ENCODE results near the gene PSMC4. TPM values are rescaled to one million over a fixed set of nuclear protein-coding genes. Genes with fewer than 3 reads are reported as not detected.

Gene PSMC4
- total RNA-seq, 2 experiments from 2014 or later, result 79.7 to 82.1 TPM

- peaks cover 67% of the 10 kb centered on the region for H3K4me1 Mint-ChIP-seq (ENCODE audit: low read depth)
- peaks cover 4% of the 10 kb centered on the region for H3K36me3 Mint-ChIP-seq (ENCODE audit: low read depth)
- H3K27ac Mint-ChIP-seq, result peak overlapping the region; percentile 48
- peaks cover 11% of the 10 kb centered on the region for H3K9me3 Mint-ChIP-seq
- no peak overlapping the region for H3K4me3 Mint-ChIP-seq
- CTCF ChIA-PET, result interaction anchor here (0.6 to 2.5 kb wide), 3 partner anchors 22 to 126 kb away, joined by 3 to 16 read pairs (median 5); partner anchors contain the start of gene PSMC4
- no peak for DNase-seq
- intact Hi-C loops (cut with micrococcal nuclease), result loop anchor here (2.0 kb wide), 1 partner anchor 17 kb away; no protein-coding TSS in a partner anchor
- H3K27me3 Mint-ChIP-seq (ENCODE audit: low read depth), result no peaks in the 10 kb centered on the region
Measured at GRCh38 chr19:39936020-39936419, 34.9 kb upstream of the PSMC4 start.

GRCh38 chr19:39936622-39937021, 34.3 kb upstream of the PSMC4 start:
- Mint-ChIP-seq H3K36me3 (ENCODE audit: low read depth) (peaks cover 4% of the 10 kb centered on the region), H3K4me1 (ENCODE audit: low read depth) (peaks cover 70% of the 10 kb centered on the region), H3K27me3 (ENCODE audit: low read depth) (no peaks in the 10 kb centered on the region), H3K9me3 (peaks cover 11% of the 10 kb centered on the region), H3K27ac (peak overlapping the region; percentile 57), H3K4me3 (no peak overlapping the region)
- CTCF ChIA-PET, result interaction anchor here (1.0 to 2.5 kb wide), 3 partner anchors 23 to 34 kb away, joined by 3 to 16 read pairs (median 5); partner anchors contain the start of gene PSMC4
- intact Hi-C loops (cut with micrococcal nuclease), result loop anchor here (1.0 to 2.0 kb wide), 2 partner anchors 16 to 35 kb away; partner anchors contain the start of gene PSMC4
- DNase-seq, result no peak

GRCh38 chr19:39937094-39937720, 33.8 kb upstream of the PSMC4 start:
- H3K36me3 Mint-ChIP-seq (ENCODE audit: low read depth), result peaks cover 4% of the 10 kb centered on the region
- intact Hi-C loops (cut with micrococcal nuclease), result loop anchor here (1.0 to 2.0 kb wide), 2 partner anchors 16 to 34 kb away; partner anchors contain the start of gene PSMC4
- peak; percentile 73 for DNase-seq
- CTCF ChIA-PET, result interaction anchor here (1.0 to 2.5 kb wide), 2 partner anchors 31 to 33 kb away, joined by 3 to 16 read pairs; partner anchors contain the start of gene PSMC4
- H3K27ac Mint-ChIP-seq, result peak overlapping the region; percentile 57
- H3K27me3 Mint-ChIP-seq (ENCODE audit: low read depth), result no peaks in the 10 kb centered on the region
- H3K4me3 Mint-ChIP-seq, result no peak overlapping the region
- H3K9me3 Mint-ChIP-seq, result peaks cover 11% of the 10 kb centered on the region
- peaks cover 76% of the 10 kb centered on the region for H3K4me1 Mint-ChIP-seq (ENCODE audit: low read depth)

GRCh38 chr19:39937787-39938186, 33.2 kb upstream of the PSMC4 start:
- Mint-ChIP-seq H3K27me3 (ENCODE audit: low read depth) (no peaks in the 10 kb centered on the region), H3K27ac (no peak overlapping the region), H3K36me3 (ENCODE audit: low read depth) (peaks cover 4% of the 10 kb centered on the region), H3K4me3 (no peak overlapping the region), H3K4me1 (ENCODE audit: low read depth) (peaks cover 78% of the 10 kb centered on the region), H3K9me3 (peaks cover 11% of the 10 kb centered on the region)
- CTCF ChIA-PET, result interaction anchor here (0.6 to 1.3 kb wide), 2 partner anchors 9 to 33 kb away, joined by 3 to 5 read pairs; partner anchors contain the start of gene PSMC4
- intact Hi-C loops (cut with micrococcal nuclease), result loop anchor here (1.0 to 2.0 kb wide), 2 partner anchors 15 to 34 kb away; partner anchors contain the start of gene PSMC4
- no peak for DNase-seq

- Mint-ChIP-seq H3K4me1 (ENCODE audit: low read depth) (peaks cover 80% of the 10 kb centered on the region), H3K36me3 (ENCODE audit: low read depth) (peaks cover 7% of the 10 kb centered on the region), H3K4me3 (no peak overlapping the region), H3K9me3 (peaks cover 11% of the 10 kb centered on the region), H3K27me3 (ENCODE audit: low read depth) (no peaks in the 10 kb centered on the region), H3K27ac (no peak overlapping the region)
- no peak for DNase-seq
- CTCF ChIA-PET, result interaction anchor here (1.0 to 3.3 kb wide), 2 partner anchors 9 to 31 kb away, joined by 5 to 22 read pairs; partner anchors contain the start of gene PSMC4
- intact Hi-C loops (cut with micrococcal nuclease), result no loop called here
Measured at GRCh38 chr19:39939556-39939955, 31.4 kb upstream of the PSMC4 start.

GRCh38 chr19:39940221-39940833, 30.6 kb upstream of the PSMC4 start:
- Mint-ChIP-seq H3K4me3 (no peak overlapping the region), H3K9me3 (peaks cover 11% of the 10 kb centered on the region), H3K27me3 (ENCODE audit: low read depth) (no peaks in the 10 kb centered on the region), H3K4me1 (ENCODE audit: low read depth) (peaks cover 77% of the 10 kb centered on the region), H3K36me3 (ENCODE audit: low read depth) (peaks cover 7% of the 10 kb centered on the region), H3K27ac (peak overlapping the region; percentile 74)
- DNase-seq, result no peak
- CTCF ChIA-PET, result interaction anchor here (1.0 to 3.3 kb wide), 2 partner anchors 10 to 30 kb away, joined by 5 to 22 read pairs; partner anchors contain the start of gene PSMC4
- intact Hi-C loops (cut with micrococcal nuclease), result loop anchor here (2.0 to 5.0 kb wide), 2 partner anchors 56 to 263 kb away; partner anchors contain the start of gene ZNF546

- CTCF ChIA-PET, result interaction anchor here (1.1 to 3.3 kb wide), 2 partner anchors 29 to 34 kb away, joined by 3 to 22 read pairs; partner anchors contain the start of gene PSMC4
- H3K4me3 Mint-ChIP-seq, result peak overlapping the region; percentile 46
- H3K36me3 Mint-ChIP-seq (ENCODE audit: low read depth), result peaks cover 7% of the 10 kb centered on the region
- intact Hi-C loops (cut with micrococcal nuclease), result loop anchor here (2.0 to 5.0 kb wide), 2 partner anchors 56 to 264 kb away; partner anchors contain the start of gene ZNF546
- no peak for DNase-seq
- H3K9me3 Mint-ChIP-seq, result peaks cover 11% of the 10 kb centered on the region
- peaks cover 75% of the 10 kb centered on the region for H3K4me1 Mint-ChIP-seq (ENCODE audit: low read depth)
- peak overlapping the region; percentile 74 for H3K27ac Mint-ChIP-seq
- H3K27me3 Mint-ChIP-seq (ENCODE audit: low read depth), result no peaks in the 10 kb centered on the region
Measured at GRCh38 chr19:39941151-39941550, 29.8 kb upstream of the PSMC4 start.

GRCh38 chr19:39941615-39942365, 29.2 kb upstream of the PSMC4 start:
- intact Hi-C loops (cut with micrococcal nuclease), result loop anchor here (2.0 to 5.0 kb wide), 2 partner anchors 55 to 264 kb away; partner anchors contain the start of gene ZNF546

GRCh38 chr19:39942366-39942730, 28.6 kb upstream of the PSMC4 start:
- Mint-ChIP-seq H3K4me3 (peak overlapping the region; percentile 46), H3K36me3 (ENCODE audit: low read depth) (peaks cover 7% of the 10 kb centered on the region), H3K27ac (peak overlapping the region; percentile 74), H3K4me1 (ENCODE audit: low read depth) (peaks cover 72% of the 10 kb centered on the region), H3K9me3 (peaks cover 11% of the 10 kb centered on the region), H3K27me3 (ENCODE audit: low read depth) (no peaks in the 10 kb centered on the region)
- CTCF ChIA-PET, result interaction anchor here (0.9 to 3.3 kb wide), 5 partner anchors 9 to 36 kb away, joined by 3 to 22 read pairs (median 3); partner anchors contain the start of gene PSMC4
- intact Hi-C loops (cut with micrococcal nuclease), result loop anchor here (5.0 kb wide), 1 partner anchor 265 kb away; no protein-coding TSS in a partner anchor
- peak; percentile 4 for DNase-seq

More at GRCh38 chr19:39941615-39942365, 29.2 kb upstream of the PSMC4 start:
- Mint-ChIP-seq H3K27me3 (ENCODE audit: low read depth) (no peaks in the 10 kb centered on the region), H3K9me3 (peaks cover 11% of the 10 kb centered on the region), H3K36me3 (ENCODE audit: low read depth) (peaks cover 7% of the 10 kb centered on the region), H3K27ac (peak overlapping the region; percentile 74), H3K4me3 (peak overlapping the region; percentile 46), H3K4me1 (ENCODE audit: low read depth) (peaks cover 74% of the 10 kb centered on the region)
- peak; percentile 75 for DNase-seq
- CTCF ChIA-PET, result interaction anchor here (0.9 to 3.3 kb wide), 5 partner anchors 10 to 35 kb away, joined by 3 to 22 read pairs (median 3); partner anchors contain the start of gene PSMC4

- no peak overlapping the region for H3K4me3 Mint-ChIP-seq
- intact Hi-C loops (cut with micrococcal nuclease), result loop anchor here (5.0 kb wide), 1 partner anchor 266 kb away; no protein-coding TSS in a partner anchor
- H3K27ac Mint-ChIP-seq, result peak overlapping the region; percentile 46
- H3K27me3 Mint-ChIP-seq (ENCODE audit: low read depth), result no peaks in the 10 kb centered on the region
- no peak for DNase-seq
- H3K36me3 Mint-ChIP-seq (ENCODE audit: low read depth), result peaks cover 13% of the 10 kb centered on the region
- CTCF ChIA-PET, result interaction anchor here (1.4 kb wide), 1 partner anchor 27 kb away, joined by 5 read pairs; the partner anchor contains the start of gene PSMC4
- H3K9me3 Mint-ChIP-seq, result peaks cover 14% of the 10 kb centered on the region
- peaks cover 79% of the 10 kb centered on the region for H3K4me1 Mint-ChIP-seq (ENCODE audit: low read depth)
Measured at GRCh38 chr19:39943586-39943985, 27.4 kb upstream of the PSMC4 start.

- Mint-ChIP-seq H3K4me3 (no peak overlapping the region), H3K36me3 (ENCODE audit: low read depth) (peaks cover 9% of the 10 kb centered on the region), H3K9me3 (peaks cover 3% of the 10 kb centered on the region), H3K4me1 (ENCODE audit: low read depth) (peaks cover 87% of the 10 kb centered on the region), H3K27me3 (ENCODE audit: low read depth) (no peaks in the 10 kb centered on the region), H3K27ac (no peak overlapping the region)
- intact Hi-C loops (cut with micrococcal nuclease), result no loop called here
- peak; percentile 30 for DNase-seq
- CTCF ChIA-PET, result interaction anchor here (0.7 to 3.3 kb wide), 2 partner anchors 24 to 164 kb away, joined by 4 to 20 read pairs; partner anchors contain the start of gene PSMC4
Measured at GRCh38 chr19:39946532-39946931, 24.4 kb upstream of the PSMC4 start.
